ENCODE data around the gene TPMT.
"Not testable (repeated sequence)": the region's sequence is repeated elsewhere in the genome, so short reads cannot be mapped to it uniquely, and the experiment has no call there.

TPMT gene

DNA sequence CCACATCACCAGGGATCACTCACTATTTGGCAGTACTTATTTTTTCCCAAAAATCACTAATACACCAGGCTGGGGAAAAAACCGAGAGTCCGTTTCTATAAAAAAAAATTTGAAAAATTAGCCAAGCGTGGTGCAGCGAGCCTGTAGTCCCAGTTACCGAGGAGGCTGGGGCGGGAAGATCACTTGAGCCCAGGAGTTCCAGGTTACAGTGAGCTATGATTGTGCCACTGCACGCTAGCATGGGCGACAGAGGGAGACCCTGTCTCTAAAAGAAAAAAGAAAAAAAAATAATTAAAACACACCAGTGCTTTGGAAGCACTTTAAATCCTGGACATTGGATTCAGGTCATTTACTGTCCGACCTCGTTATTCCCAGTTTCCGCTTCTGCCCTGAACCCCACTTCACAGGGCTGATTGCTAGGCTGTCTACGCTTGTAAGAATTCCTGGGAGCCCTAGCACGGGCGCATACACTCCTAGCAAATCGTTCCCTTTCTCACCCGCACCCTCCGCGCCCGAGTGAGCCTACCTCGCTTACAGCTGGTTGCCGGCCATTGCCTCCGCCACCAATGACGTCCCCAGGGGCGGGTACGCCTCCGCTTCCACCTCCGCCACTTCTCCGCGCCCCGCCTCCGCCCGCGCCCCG lies at the start of gene TPMT:
Gene TPMT (minus strand): TSS at position 571 of the 643 bp plus-strand sequence. CDS start 5,950 bp downstream, outside the sequence.
- in situ Hi-C loops (cut with MboI; ENCODE audit: low sequenced_read_pairs): no loop called here

GRCh38 chr6:18203786-18204185 lies 48.9 kb upstream of the TPMT start:
- in situ Hi-C loops (cut with MboI; ENCODE audit: low sequenced_read_pairs): no loop called here

GRCh38 chr6:18192026-18192425 lies 37.1 kb upstream of the TPMT start:
- in situ Hi-C loops (cut with MboI; ENCODE audit: low sequenced_read_pairs): no loop called here

GRCh38 chr6:18189196-18189595 lies 34.3 kb upstream of the TPMT start:
- in situ Hi-C loops (cut with MboI; ENCODE audit: low sequenced_read_pairs): no loop called here

DNA sequence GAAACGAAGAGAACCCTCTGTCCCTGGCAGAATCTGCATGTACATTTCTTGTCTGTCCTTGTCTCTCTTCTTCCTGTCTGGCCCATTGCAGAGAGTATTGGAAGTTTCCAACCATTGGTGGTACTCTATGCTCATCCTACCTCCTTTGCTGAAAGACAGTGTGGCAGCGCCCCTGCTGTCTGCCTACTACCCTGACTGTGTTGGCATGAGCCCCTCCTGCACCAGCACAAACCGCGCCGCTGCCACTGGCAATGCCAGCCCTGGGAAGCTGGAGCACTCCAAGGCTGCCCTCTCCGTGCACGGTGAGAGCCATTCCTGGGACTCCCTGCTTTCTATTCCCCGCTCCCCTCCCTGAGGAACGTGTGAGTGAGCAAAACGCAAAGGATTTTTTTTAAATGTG lies 32.8 kb upstream of the TPMT start:
- in situ Hi-C loops (cut with MboI; ENCODE audit: low sequenced_read_pairs): no loop called here

GRCh38 chr6:18186540-18187250 lies 31.8 kb upstream of the TPMT start:
- in situ Hi-C loops (cut with MboI; ENCODE audit: low sequenced_read_pairs): no loop called here

- in situ Hi-C loops (cut with MboI; ENCODE audit: low sequenced_read_pairs): no loop called here
These were observed 31.2 kb upstream of the TPMT start for GRCh38 chr6:18186033-18186432.

DNA sequence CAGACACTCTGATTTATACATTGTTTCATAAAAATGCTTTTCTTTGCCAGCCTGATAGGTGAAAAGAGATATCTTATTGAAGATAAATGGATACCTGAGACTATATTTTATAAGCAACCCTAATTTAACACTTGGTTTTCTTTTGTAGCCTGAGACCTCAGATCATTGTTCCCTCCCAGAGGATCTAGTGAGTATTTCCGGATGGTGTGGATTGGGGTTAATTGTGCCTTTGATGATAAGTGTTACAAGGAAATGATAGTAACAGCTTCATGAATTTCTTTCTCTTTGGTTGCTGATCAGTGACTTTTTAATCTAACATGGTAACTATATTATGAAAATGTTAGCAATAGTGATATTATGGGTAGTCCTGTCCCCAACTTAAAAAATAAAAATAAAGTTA lies 30.7 kb upstream of the TPMT start:
- in situ Hi-C loops (cut with MboI; ENCODE audit: low sequenced_read_pairs): no loop called here

GRCh38 chr6:18183766-18184165 lies 28.9 kb upstream of the TPMT start:
- in situ Hi-C loops (cut with MboI; ENCODE audit: low sequenced_read_pairs): no loop called here

DNA sequence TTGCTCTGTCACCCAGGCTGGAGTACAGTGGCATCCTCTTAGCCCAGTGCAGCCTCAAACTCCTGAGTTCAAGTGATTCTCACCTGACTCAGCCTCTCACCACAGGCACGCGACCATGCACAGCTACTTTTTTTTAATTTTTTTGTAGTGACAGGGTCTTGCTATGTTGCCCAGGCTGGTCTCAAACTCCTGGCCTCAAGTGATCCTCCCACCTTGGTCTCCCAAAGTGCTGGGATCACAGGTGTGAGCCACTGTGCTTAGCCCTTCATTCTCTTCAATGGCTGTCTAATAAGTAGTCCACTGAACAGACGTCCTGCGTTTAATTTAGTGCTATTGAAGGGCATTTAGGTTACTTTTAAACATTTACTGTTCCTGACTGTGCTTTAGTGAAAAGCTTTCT lies 27.7 kb upstream of the TPMT start:
- in situ Hi-C loops (cut with MboI; ENCODE audit: low sequenced_read_pairs): no loop called here

GRCh38 chr6:18179770-18180356 lies 25.0 kb upstream of the TPMT start:
- in situ Hi-C loops (cut with MboI; ENCODE audit: low sequenced_read_pairs): no loop called here

GRCh38 chr6:18178960-18179615 lies 24.2 kb upstream of the TPMT start:
- in situ Hi-C loops (cut with MboI; ENCODE audit: low sequenced_read_pairs): no loop called here

- in situ Hi-C loops (cut with MboI; ENCODE audit: low sequenced_read_pairs): no loop called here
These were observed 22.5 kb upstream of the TPMT start for GRCh38 chr6:18177286-18177965.

DNA sequence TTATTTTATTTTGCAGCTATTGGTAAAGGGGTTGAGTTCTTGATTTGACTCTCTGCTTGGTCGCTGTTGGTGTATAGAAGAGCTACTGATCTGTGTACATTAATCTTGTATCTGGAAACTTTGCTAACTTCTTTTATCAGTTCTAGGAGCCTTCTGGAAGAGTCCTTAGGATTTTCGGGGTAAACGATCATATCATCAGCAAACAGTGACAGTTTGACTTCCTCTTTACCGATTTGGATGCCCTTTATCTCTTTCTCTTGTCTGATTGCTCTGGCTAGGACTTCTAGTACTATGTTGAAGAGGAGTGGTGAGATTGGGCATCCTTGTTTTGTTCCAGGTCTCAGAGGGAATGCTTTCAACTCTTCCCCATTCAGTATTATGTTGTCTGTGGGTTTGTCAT lies 21.3 kb upstream of the TPMT start:
- in situ Hi-C loops (cut with MboI; ENCODE audit: low sequenced_read_pairs): not testable (repeated sequence)

GRCh38 chr6:18171871-18172270 lies 17.0 kb upstream of the TPMT start:
- in situ Hi-C loops (cut with MboI; ENCODE audit: low sequenced_read_pairs): no loop called here

- in situ Hi-C loops (cut with MboI; ENCODE audit: low sequenced_read_pairs): no loop called here
These were observed 13.4 kb upstream of the TPMT start for GRCh38 chr6:18168264-18168663.

- in situ Hi-C loops (cut with MboI; ENCODE audit: low sequenced_read_pairs): no loop called here
These were observed 11.6 kb upstream of the TPMT start for GRCh38 chr6:18166312-18167036.

GRCh38 chr6:18165751-18166150 lies 10.9 kb upstream of the TPMT start:
- in situ Hi-C loops (cut with MboI; ENCODE audit: low sequenced_read_pairs): no loop called here

- in situ Hi-C loops (cut with MboI; ENCODE audit: low sequenced_read_pairs): no loop called here
These were observed 7.5 kb upstream of the TPMT start for GRCh38 chr6:18162401-18162800.

DNA sequence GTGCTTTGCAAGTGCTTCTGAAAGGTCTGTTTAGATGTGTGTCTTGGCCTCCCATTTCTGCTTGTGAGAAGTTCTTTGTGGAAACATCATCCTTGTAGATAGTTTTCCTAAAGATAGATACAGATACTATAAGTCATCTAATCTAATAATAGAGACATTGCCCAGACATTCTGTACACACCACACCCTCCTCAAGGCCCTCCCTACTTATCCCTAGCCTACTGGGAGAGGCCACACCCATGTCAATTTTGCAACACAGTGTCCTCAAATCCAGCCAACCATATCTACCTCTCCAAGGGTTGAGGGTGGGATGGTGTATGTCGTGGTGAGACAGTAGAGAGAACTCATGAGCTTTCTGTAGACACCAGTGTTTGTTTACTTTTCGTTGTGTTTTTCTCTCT lies 6.6 kb upstream of the TPMT start:
- in situ Hi-C loops (cut with MboI; ENCODE audit: low sequenced_read_pairs): no loop called here

- in situ Hi-C loops (cut with MboI; ENCODE audit: low sequenced_read_pairs): no loop called here
These were observed 6.0 kb upstream of the TPMT start for GRCh38 chr6:18160911-18161310.
